CD14-positive monocyte (primary cell): ENCODE measurements around the gene CCDC33. TPM values are rescaled to one million over a fixed set of nuclear protein-coding genes. Genes with fewer than 3 reads are reported as not detected.

Source experiments
- DNase-seq, 3 donors: peaks; one replicate each; pipeline ENCODE4 v3.0.0-alpha.2; 2011 to 2022
- H2AFZ ChIP-seq: 2 replicates; pipeline ENCODE4 v1.6.0; 2012; ENCODE audit warnings: mild to moderate bottlenecking, low read depth, low read length, inconsistent platforms; ENCODE audit not compliant: insufficient read depth, poor library complexity, severe bottlenecking
- H3K27ac ChIP-seq, 2 donors: 1 replicate in 1 of 2; 2 replicates in 1 of 2; pipeline ENCODE4 v1.5.1; 2012 to 2013; ENCODE audit warnings: low read length in 2 of 2, control low read depth in 1 of 2, inconsistent platforms in 1 of 2, low read depth in 1 of 2, mild to moderate bottlenecking in 1 of 2
- H3K27me3 ChIP-seq, 2 donors: one replicate each; pipeline versions ENCODE4 v1.6.0 to v1.6.1; 2011 to 2013; ENCODE audit warnings: low read length in 2 of 2; ENCODE audit not compliant: control insufficient read depth in 2 of 2, insufficient read depth in 2 of 2
- H3K36me3 ChIP-seq, 2 donors: replicated peaks in 1 of 2; 1 replicate in 1 of 2; 2 replicates in 1 of 2; pipeline versions ENCODE4 v1.5.1 to v1.6.1; 2012 to 2013; ENCODE audit warnings: low read length in 2 of 2, control low read depth in 1 of 2, inconsistent platforms in 1 of 2, mild to moderate bottlenecking in 1 of 2; ENCODE audit not compliant: insufficient read depth in 2 of 2, control insufficient read depth in 1 of 2
- H3K4me1 ChIP-seq, 2 donors: 1 replicate in 1 of 2; 2 replicates in 1 of 2; pipeline versions ENCODE4 v1.5.1 to v1.6.1; 2012 to 2013; ENCODE audit warnings: low read length in 2 of 2, control low read depth in 1 of 2, inconsistent platforms in 1 of 2, mild to moderate bottlenecking in 1 of 2, moderate library complexity in 1 of 2; ENCODE audit not compliant: insufficient read depth in 2 of 2, control insufficient read depth in 1 of 2
- H3K4me2 ChIP-seq: replicated peaks from 2 replicates; pipeline ENCODE3; 2012; ENCODE audit warnings: low read length, moderate library complexity, mild to moderate bottlenecking; ENCODE audit not compliant: poor library complexity, severe bottlenecking; ENCODE audit errors: extremely low read depth
- H3K4me3 ChIP-seq, 3 experiments: fragments of 200-600 bp in 1 of 3; sonication (generic) in 1 of 3; replicated peaks in 1 of 3; 1 replicate in 2 of 3; 2 replicates in 1 of 3; pipeline ENCODE4 v1.5.1; 2011 to 2013; ENCODE audit warnings: low read length in 3 of 3, mild to moderate bottlenecking in 3 of 3, control low read depth in 2 of 3, low read depth in 2 of 3, inconsistent platforms in 1 of 3, moderate library complexity in 1 of 3
- H3K79me2 ChIP-seq: 2 replicates; pipeline ENCODE4 v1.6.0; 2012; ENCODE audit warnings: mild to moderate bottlenecking, control low read depth, inconsistent platforms, low read length, moderate library complexity; ENCODE audit not compliant: insufficient read depth
- H3K9ac ChIP-seq: 2 replicates; pipeline ENCODE4 v1.6.0; 2017; ENCODE audit warnings: low read length, mild to moderate bottlenecking; ENCODE audit not compliant: insufficient read depth, poor library complexity, severe bottlenecking
- H3K9me3 ChIP-seq, 2 donors: replicated peaks in 1 of 2; 1 replicate in 1 of 2; 2 replicates in 1 of 2; pipeline versions ENCODE4 v1.5.1 to v1.6.1; 2012 to 2013; ENCODE audit warnings: low read length in 2 of 2, control low read depth in 1 of 2; ENCODE audit not compliant: control insufficient read depth in 1 of 2, insufficient read depth in 1 of 2
- H4K20me1 ChIP-seq: 2 replicates; pipeline ENCODE4 v1.6.0; 2012; ENCODE audit warnings: mild to moderate bottlenecking, low read length, control low read depth, moderate library complexity; ENCODE audit not compliant: insufficient read depth
- H3K27ac Mint-ChIP-seq, 7 donors: one replicate each; pipeline ENCODE4 v1.8.0; 2020; ENCODE audit warnings: mild to moderate bottlenecking in 7 of 7, mixed read lengths in 7 of 7, moderate library complexity in 6 of 7, inconsistent platforms in 2 of 7
- H3K27me3 Mint-ChIP-seq, 3 donors: one replicate each; pipeline ENCODE4 v1.8.0; 2021 to 2022; ENCODE audit warnings: low read depth in 3 of 3, mild to moderate bottlenecking in 3 of 3, mixed read lengths in 3 of 3, moderate library complexity in 3 of 3, inconsistent platforms in 1 of 3
- H3K36me3 Mint-ChIP-seq, 2 donors: one replicate each; pipeline ENCODE4 v1.8.0; 2020; ENCODE audit warnings: mixed read lengths in 2 of 2, inconsistent platforms in 1 of 2, mild to moderate bottlenecking in 1 of 2
- H3K4me1 Mint-ChIP-seq: one replicate; pipeline ENCODE4 v1.8.0; 2020; ENCODE audit warnings: mild to moderate bottlenecking, mixed read lengths
- H3K4me3 Mint-ChIP-seq, 2 donors: one replicate each; pipeline ENCODE4 v1.8.0; 2020; ENCODE audit warnings: mild to moderate bottlenecking in 2 of 2, mixed read lengths in 2 of 2, moderate library complexity in 1 of 2
- H3K9me3 Mint-ChIP-seq, 7 donors: one replicate each; pipeline ENCODE4 v1.8.0; 2020 to 2022; ENCODE audit warnings: mixed read lengths in 7 of 7, mild to moderate bottlenecking in 6 of 7, moderate library complexity in 6 of 7, inconsistent platforms in 2 of 7
- CTCF ChIP-seq: fragments of 200-600 bp; IDR thresholded peaks from one replicate; pipeline ENCODE4 v1.8.0; 2022; ENCODE audit warnings: antibody characterized with exemption, mild to moderate bottlenecking
- WGBS: methylation state at CpG from one replicate; pipeline ENCODE4 v1.1.5; 2013; ENCODE audit warnings: missing lambda C conversion rate; ENCODE audit not compliant: insufficient coverage; 5-methylcytosine and 5-hydroxymethylcytosine counted together
- intact Hi-C, 2 donors: fragments of 100-400 bp; cut with micrococcal nuclease; formaldehyde crosslinking; loops; one replicate each; pipeline versions ENCODE4 v1.15.0 to v1.15.1; 2023
- polyA minus RNA-seq: library from RNA; depleted of rRNA, polyadenylated mRNA; stranded (reverse); fragments of >200 nt; gene quantifications from 2 replicates; pipeline ENCODE4 v1.2.3, GENCODE V29; 2012
- polyA plus RNA-seq, 3 donors: library from polyadenylated mRNA; depleted of rRNA in 1 of 3; unstranded in 2 of 3; stranded (reverse) in 1 of 3; fragments of 300-500 nt in 2 of 3; fragments of >200 nt in 1 of 3; fragmentation: Illumina TruSeq in 2 of 3; gene quantifications; 1 replicate in 2 of 3; 2 replicates in 1 of 3; pipeline ENCODE4 v1.2.3, GENCODE V29; 2012 to 2021
- total RNA-seq, 12 experiments: library from RNA in 1 of 12; stranded (reverse) in 1 of 12; fragments of 120-200 nt in 1 of 12; gene quantifications; one replicate each; pipeline ENCODE4 v1.2.4 and lab custom pipeline; 2013 to 2026; ENCODE audit warnings: mixed read lengths in 6 of 12, inconsistent platforms in 1 of 12

Gene CCDC33
- not detected for total RNA-seq (2013)
- polyA plus RNA-seq (not detected), polyA minus RNA-seq (not detected in 2 replicates), total RNA-seq (lab: John Stamatoyannopoulos, UW) (0 to 1.2 (median 0.08) reads per million in 11 experiments)

GRCh38 chr15:74235962-74236361 lies at the start of gene CCDC33:
Gene CCDC33, plus strand, starts transcription at chr15:74236326. Its CDS starts 394 bp downstream, at chr15:74236720.
- H3K27ac Mint-ChIP-seq, result peak within 1 kb of the TSS in 1 of 7 donors; percentile 20
- Histone ChIP-seq H3K4me1 (no peaks in the 10 kb centered on the region), H3K4me3 (no peak within 1 kb of the TSS), H4K20me1 (no peaks in the 10 kb centered on the region), H3K36me3 (no peaks in the 10 kb centered on the region), H2AFZ (no peak within 1 kb of the TSS), H3K4me2 (no peak within 1 kb of the TSS), H3K9me3 (no peaks in the 10 kb centered on the region), H3K79me2 (no peaks in the 10 kb centered on the region), H3K27me3 (no peaks in the 10 kb centered on the region), H3K9ac (no peak within 1 kb of the TSS), H3K27ac (no peak within 1 kb of the TSS)
- no peak within 1 kb of the TSS for H3K4me3 Mint-ChIP-seq
- no peaks in the 10 kb centered on the region for H3K36me3 Mint-ChIP-seq
- peak in 1 of 3 donors; percentile 13 for DNase-seq
- peaks cover 5 to 9% (median 6%) of the 10 kb centered on the region in 3 donors for H3K27me3 Mint-ChIP-seq
- no peaks in the 10 kb centered on the region for H3K4me1 Mint-ChIP-seq
- WGBS, result 9% methylated on average over 6 of the region's 6 CpGs
- intact Hi-C loops, result no loop called here
- TF ChIP-seq CTCF, result no peak
- peaks cover 0 to 2% (median 0%) of the 10 kb centered on the region in 7 donors for H3K9me3 Mint-ChIP-seq

GRCh38 chr15:74188216-74188615 lies 47.9 kb upstream of the CCDC33 start:
- Mint-ChIP-seq H3K4me1 (no peaks in the 10 kb centered on the region), H3K9me3 (no peaks in the 10 kb centered on the region), H3K36me3 (no peaks in the 10 kb centered on the region), H3K27me3 (peaks cover 0 to 3% (median 2%) of the 10 kb centered on the region in 3 donors), H3K27ac (no peak overlapping the region), H3K4me3 (no peak overlapping the region)
- H3K9me3 ChIP-seq, result no peaks in the 10 kb centered on the region
- no peak overlapping the region for H3K4me2 ChIP-seq
- no peaks in the 10 kb centered on the region for H3K27me3 ChIP-seq
- H4K20me1 ChIP-seq, result no peaks in the 10 kb centered on the region
- no peak for DNase-seq
- H3K4me1 ChIP-seq, result no peaks in the 10 kb centered on the region
- no peaks in the 10 kb centered on the region for H3K79me2 ChIP-seq
- WGBS, result 96% methylated on average over 9 of the region's 11 CpGs
- no peak overlapping the region for H3K4me3 ChIP-seq
- intact Hi-C loops, result no loop called here
- no peak for TF ChIP-seq CTCF
- H3K27ac ChIP-seq, result no peak overlapping the region
- no peak overlapping the region for H3K9ac ChIP-seq
- H3K36me3 ChIP-seq, result no peaks in the 10 kb centered on the region
- H2AFZ ChIP-seq, result no peak overlapping the region
